GM21825 (cell line): Measurements from ENCODE around the gene ABHD15.

Experiments used
- ATAC-seq: cut with Tn5 transposase; IDR thresholded peaks from one replicate; pipeline ENCODE4 v1.9.1; 2021; ENCODE audit warnings: mild to moderate bottlenecking, moderate library complexity; ENCODE audit not compliant: unreplicated experiment

Gene ABHD15, protein sequence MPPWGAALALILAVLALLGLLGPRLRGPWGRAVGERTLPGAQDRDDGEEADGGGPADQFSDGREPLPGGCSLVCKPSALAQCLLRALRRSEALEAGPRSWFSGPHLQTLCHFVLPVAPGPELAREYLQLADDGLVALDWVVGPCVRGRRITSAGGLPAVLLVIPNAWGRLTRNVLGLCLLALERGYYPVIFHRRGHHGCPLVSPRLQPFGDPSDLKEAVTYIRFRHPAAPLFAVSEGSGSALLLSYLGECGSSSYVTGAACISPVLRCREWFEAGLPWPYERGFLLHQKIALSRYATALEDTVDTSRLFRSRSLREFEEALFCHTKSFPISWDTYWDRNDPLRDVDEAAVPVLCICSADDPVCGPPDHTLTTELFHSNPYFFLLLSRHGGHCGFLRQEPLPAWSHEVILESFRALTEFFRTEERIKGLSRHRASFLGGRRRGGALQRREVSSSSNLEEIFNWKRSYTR

DNA sequence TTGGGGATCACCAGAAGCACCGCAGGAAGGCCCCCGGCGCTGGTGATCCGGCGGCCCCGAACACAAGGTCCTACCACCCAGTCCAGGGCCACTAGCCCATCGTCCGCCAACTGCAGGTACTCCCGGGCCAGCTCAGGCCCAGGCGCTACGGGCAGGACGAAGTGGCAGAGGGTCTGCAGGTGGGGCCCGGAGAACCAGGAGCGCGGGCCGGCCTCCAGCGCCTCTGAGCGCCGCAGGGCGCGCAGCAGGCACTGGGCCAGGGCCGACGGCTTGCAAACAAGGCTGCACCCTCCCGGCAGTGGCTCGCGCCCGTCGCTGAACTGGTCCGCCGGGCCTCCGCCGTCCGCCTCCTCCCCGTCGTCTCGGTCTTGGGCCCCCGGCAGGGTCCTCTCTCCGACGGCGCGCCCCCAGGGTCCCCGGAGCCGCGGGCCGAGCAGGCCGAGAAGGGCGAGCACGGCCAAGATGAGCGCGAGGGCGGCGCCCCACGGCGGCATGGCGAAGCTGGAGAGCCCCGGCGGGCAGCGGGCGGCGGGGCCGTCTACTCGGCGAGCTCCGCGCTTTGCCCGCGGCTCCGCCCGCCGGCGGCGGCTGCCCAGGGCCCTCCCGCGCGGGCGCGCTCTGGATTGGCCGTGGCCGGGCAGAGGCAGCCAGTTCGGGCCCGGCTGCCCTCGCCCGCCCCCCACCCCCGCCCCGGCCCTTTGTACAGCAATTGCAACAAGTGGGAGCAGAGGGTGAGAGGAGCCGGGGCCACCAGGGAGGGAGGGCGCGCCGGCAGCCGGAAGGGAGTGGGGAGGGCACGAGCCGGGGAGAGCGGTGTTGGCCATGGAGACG is at the start of gene ABHD15:
TSS of gene ABHD15 (minus strand) at position 565 of the 831 bp plus-strand sequence. CDS start at position 494, 71 bp downstream.
- peak; percentile 21 for ATAC-seq

DNA sequence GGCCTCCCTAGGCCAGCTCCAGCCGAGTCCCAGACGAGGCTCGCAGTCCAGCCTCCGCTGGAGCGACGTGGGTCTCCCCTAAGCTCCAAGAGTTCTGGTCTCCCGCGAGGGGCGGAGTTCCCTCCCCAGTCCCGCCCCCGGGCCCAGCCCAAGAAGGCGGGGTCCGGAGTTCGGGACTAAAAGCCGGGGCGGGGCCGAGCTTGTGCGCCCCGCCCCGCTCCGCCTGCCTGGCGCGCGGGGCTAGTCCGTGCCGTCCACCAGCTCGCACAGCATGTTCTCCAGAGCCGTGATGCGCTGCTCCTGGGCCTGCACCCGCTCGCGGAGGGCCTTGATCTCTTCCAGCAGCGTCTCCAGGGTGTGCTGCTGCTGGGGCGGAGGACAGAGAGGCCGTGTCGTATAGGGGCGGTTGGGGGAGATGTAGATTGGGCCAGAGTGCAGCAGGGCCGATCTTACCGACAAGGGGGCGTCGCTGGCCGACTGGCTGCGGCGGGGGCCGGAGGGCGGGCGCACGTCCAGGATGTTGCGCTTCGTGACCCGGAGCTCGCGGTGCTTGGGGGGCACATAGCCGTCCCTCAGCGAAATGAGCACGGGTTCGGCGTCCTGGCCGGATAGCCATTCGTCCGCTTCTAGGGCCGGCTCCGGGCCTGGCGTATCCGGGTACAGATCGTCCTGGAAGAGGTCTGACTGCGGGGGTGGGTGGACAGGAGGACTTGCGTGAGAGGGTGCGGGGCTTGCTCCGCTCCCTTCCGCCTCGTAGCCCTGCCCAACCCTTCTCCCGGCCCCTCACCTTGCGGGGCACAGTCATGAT is 48.9 kb upstream of the ABHD15 start:
- peak; percentile 50 for ATAC-seq

DNA sequence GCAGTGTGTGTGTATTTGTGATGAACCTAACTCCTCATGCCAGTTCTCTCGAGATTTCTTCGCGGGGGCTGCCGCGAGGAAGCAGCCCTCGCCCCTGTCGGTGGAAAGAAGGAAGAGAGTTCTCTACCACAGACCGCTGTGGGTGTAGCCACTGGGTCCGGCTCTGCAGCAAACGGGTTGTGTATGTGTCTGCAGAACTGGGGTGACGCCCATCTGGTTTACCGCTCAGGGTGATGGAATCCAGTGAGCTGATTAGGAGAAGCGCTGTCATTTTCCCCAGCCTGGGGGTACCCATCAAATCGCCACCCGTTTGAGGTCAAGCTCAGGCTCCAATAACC is 48.2 kb upstream of the ABHD15 start:
- no peak for ATAC-seq

DNA sequence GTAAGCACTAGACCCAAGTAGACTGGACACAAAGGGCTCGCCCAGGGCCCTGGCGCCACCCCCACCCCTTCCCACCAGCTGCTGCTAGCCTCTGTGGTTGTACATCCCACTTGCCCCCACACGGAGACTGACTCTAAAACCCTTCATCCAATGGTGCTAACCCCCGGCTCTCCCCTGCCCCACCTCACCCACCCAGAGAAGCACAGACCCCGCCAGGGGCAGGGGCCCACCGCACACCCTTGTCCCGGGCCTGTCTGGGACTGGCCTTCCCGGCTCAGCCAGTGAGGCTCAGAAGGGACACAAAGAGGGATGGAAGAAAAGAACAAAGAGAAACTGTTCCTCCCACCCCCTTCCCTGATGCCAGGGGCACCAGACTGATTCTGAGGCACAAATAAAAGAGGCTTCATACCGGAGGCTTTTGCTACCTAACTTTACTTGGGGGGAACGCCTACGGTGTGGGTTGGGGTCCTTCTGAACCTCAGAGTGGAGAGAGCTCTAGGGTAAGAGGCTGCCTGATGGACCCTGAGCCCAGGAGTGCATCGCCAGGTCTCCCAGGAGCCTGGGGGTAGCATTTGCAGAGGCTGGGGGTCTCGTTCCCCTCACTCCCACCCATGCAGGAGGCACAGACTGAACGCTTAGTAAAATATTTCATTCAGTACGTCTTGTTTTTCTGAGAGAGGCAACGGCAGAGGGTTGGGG is 47.7 kb upstream of the ABHD15 start:
- ATAC-seq, result no peak

DNA sequence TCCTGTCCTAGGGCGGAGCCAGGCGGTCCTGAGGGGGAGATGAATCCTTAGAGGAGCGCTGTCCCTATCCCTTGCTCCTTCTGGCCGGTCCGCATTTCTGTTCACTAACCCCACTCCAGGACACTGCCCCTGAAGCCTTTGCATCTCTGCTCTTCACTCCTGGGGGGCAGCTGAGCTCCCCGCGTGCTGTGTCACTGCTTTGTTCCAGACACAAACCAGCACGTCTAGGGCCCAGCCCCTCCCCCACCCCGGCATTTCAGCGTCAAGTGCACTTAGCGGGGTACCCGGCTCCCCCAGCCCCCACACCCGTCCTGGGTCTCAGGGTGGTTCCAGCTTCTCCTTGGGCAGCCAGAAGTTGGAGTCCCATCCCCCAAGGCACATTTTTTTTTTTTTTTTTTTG is 47.0 kb upstream of the ABHD15 start:
- no peak for ATAC-seq

DNA sequence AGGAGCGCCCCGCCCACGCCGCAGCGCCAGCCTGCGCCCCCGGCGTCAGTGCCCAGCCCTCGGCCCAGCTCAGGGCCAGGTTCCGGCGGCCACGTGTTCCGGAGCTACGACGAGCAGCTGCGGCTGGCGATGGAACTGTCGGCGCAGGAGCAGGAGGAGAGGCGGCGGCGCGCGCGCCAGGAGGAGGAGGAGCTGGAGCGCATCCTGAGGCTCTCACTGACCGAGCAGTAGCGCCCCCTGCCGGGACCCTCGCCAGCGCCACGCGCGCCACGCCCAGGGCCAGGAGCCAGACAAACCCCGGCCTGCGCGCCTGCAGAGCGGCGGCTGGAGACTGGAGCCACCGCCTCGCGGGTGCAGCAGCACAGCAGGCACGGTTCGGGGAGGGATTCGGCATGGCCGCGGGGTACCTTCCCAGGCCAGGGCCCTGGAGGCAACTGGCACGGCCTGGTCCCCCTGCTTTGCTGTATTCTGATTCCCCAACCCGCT is 46.6 kb upstream of the ABHD15 start:
- ATAC-seq, result no peak

DNA sequence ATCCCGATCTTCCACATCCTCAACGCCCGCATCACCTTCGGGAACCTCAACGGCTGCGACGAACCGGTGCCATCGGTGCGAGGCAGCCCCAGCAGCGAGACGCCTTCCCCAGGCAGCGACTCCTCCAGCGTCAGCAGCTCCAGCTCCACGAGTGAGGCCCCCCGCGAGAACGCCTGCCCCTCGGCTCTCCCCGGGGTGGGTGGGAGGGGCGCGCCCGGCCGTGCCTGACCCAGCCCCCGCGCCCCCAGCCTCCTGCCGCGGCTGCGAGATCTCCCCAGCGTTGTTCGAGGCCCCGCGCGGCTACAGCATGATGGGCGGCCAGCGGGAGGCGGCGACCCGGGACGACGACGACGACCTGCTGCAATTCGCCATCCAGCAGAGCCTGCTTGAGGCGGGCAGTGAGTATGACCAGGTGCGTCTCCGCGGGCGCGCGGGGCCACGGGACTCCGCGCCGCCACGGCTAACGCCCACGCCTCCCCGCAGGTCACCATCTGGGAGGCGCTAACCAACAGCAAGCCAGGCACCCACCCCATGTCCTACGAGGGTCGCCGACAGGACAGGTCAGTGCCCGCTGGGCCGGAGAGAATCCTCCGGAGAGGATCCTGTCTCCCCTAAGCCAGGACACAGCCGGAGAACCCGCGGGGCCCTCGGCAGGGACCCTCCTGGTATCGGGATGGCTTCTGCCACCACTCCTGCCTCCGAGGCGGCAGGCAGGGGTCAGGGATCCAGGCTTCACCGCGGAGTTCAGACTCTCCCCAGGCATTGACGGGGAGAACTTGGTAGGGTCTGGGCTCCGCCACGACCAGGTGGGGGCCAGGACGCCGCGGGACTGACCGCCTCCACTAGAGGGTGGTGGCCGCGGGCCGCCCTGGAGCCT is 45.8 kb upstream of the ABHD15 start:
- no peak for ATAC-seq

DNA sequence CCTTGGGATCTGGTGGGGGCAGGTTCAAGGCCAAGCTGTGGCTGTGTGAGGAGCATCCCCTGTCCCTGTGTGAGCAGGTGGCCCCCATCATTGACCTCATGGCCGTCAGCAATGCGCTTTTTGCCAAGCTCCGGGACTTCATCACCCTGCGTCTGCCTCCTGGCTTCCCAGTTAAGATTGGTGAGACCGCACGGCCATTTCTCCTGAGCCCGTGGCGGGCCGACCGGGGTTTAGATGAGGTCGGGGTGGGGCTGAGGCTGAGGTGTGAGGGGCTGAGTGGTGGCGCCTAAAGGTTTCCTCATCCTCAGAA is 45.2 kb upstream of the ABHD15 start:
- ATAC-seq, result no peak

DNA sequence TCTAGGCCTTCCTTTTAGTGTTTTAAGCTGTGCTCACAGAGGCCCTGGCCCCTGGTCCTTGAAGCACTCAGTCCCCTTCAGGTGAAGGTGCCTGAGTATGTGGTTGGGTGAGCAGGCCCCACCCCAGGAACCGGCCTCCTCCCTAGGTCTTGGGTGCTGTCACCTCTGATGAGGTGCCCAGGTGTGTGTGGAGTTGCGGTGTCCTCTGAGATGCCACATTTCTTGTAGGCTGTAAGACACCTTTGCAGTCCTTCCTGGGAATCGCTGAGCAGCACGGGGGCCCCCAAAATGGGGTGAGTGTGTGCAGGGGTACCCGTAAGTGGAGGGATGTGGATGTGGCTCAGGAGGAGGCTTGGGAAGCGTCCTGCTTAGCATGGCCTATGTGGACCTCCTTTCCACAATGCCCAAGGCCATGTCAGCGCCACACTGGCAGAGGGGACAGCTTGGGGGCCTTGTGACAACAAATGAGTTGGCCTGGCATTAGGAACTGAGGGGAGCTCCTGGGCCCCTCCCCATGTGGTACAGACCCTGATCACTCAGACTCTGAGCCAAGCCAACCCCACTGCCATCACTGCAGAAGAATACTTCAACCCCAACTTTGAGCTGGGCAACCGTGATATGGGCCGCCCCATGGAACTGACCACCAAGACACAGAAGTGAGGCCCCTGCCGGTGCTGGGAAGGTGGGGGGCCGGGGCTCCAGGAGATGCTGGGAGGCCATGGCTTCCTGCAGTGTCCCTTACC is 44.7 kb upstream of the ABHD15 start:
- ATAC-seq, result no peak

DNA sequence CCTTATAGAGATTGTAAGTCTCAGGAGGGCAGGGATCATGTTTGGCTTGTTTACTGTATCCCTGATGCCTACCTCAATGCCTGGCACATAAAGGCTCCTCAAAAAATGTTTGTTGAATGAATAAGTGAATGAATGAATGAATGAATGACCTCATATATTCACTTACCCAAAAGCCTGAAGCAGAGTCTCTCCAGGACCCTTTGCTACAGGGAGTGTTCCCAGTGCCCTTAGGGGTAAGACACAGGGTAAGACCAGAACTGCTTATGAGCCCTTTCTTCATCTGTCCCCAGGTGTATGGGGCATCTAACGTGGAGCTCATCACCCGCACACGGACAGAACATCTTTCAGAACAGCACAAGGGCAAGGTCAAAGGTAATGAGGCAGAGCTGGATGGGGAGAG is 43.6 kb upstream of the ABHD15 start:
- ATAC-seq, result no peak

DNA sequence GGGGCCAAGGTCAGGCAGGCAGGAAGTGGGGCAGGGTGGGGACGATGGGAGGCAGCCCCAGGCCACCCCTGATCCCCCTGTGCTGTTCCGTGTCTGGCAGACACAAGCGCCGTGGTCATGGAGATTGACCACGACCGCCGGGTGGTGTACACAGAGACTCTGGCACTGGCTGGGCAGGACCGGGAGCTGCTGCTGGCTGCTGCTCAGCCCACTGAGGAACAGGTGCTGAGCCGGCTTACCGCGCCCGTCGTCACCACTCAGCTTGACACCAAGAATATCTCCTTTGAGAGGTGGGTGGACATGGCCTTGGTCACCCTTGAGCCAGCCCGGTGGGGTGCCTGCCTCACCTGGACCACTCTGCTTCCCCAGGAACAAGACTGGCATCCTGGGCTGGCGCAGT is 42.1 kb upstream of the ABHD15 start:
- ATAC-seq, result no peak

DNA sequence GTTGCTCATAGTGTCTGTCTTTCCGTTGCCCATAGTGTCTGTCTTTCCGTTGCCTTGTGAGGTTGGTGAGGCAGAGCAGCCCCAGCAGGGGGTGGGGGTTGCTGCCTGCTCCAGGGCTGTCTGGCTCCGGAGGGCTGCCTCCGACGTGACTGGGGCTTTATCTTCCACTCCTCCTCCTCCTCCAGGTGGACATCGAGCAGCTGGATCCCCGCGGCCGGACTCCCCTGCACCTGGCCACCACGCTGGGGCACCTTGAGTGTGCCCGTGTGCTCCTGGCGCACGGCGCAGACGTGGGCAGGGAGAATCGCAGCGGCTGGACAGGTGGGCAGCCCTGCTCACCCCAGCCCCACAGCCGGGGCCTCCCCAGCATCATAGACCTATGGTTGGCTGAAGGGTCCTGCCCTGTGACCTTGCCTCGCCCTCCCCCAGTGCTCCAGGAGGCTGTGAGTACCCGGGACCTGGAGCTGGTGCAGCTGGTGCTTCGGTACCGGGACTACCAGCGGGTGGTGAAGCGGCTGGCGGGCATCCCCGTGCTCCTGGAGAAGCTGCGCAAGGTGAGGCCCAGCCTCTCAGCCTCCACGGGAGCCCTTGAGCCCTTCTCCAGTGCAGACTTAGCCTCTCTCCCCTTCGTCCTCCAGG is 40.8 kb upstream of the ABHD15 start:
- ATAC-seq, result no peak

DNA sequence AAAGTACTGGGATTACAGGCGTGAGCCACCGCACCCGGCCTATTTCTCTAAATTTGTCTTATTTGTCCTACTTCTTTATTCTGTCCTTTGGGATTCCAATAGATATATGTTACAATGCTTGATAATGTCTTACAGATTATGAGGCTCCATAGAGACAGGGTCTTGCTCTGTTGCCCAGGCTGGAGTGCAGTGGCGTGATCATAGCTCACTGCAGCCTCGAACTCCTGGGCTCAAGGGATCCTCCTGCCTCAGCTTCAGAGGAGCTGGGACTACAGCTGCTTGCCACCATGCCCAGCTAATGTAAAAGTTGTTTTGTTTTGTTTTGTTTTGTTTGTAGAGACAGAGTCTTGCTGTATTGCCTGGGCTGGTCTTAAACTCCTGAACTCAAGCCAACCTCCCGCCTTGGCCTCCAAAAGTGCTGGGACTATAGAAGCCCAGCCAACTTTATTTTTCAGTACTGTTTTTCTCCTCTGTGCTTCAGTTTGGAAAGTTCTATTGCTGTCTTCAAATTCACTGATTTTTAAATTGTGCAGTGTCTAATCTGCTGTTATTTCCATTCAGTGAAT is 36.4 kb upstream of the ABHD15 start:
- ATAC-seq, result no peak

DNA sequence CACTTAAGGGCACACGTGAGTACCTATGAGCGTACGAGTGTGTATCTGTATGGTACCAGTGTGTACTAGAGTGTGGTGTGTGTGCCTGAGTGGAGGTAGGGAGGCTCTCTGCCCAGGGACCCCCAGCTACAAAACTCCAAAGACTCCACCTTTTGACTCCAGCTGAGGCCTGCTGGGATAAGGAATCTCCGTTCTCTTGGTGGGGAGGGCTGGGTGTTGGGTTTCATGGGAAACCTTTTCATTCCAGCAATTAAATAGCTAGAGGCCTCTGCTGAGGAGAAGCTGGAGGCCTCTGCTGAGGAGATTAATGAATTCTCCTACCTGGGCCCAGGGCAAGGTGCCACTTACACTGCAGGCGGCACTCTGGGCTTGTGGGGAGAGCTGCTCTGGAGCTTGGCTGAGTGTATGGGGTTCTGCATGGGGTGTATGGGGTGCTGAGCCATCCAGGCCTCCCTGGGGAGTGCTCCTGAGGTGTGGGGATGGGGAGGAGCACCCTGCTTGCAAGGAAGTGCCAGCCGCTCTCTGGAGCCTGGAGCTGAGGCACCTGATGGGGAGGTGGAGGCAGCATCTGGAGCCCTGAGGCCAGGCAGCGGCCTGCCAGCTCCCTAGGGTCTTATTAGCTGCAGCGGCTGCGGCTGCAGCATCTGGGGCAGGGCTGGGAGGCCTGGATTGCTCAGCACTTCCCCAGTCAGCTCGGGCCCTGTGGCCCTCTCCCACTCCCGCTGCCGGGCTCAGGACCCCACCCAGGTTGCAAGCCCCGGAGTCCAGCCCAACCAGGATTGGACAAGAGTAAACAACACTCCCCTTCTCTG is 30.7 kb upstream of the ABHD15 start:
- no peak for ATAC-seq

DNA sequence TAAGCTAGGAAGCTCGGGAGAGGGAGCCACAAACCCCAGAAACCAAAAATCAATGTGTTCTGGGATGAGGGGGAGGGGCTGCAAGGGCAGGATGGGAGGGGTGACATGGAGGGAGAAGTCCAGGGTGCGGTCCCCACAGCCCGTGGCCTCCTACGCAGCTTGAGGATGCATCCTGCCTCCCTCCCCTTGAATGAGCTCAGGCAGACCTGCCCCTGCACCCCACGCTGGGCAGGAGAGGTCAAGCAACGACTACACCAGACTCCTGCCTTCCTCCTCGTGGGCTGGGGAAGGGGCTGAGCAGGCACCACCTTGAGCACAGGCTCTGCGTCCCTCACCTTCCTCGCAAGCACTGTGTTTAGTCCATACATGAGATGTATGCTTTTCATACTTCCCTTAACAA is 30.0 kb upstream of the ABHD15 start:
- no peak for ATAC-seq

DNA sequence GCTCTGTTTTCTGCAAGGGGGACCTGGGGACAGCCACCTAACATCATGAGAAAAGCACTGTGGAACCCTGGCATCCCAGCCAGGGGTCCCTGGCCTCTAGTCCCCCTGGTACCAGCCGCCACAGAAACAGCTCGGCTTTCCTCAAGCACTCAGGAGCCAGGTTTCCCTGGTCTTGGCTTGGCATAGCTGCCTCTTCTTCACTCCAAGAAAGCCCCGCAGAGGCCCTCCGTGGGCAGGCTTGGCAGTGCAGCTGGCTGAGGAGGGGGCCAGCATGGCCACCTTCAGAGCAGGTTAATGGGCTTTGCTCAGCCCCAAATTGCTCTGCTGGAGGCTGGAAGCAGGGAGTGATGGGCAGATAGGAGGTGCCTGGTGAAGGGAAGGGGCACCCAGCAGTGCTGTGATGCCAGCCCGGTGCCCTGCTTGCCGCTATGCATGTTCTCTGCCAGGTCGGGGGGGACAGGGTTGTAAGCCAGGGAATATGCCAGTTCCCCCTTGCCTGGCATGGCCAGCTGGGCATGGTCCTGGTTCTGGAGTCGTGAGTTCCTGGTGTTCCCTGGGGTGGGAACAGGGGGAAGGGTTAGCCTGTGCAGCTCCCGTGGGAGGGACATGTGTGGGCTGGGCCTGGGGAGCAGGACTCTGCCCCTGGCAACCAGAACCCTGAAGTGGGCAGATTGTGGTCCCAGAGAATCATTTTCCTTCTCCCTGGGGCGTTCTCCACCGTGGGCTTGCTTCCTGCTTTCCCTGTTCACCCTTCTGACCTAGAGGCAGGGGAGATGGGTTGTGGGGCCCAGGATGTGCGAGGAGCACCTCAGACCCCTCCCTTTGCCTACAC is 29.3 kb upstream of the ABHD15 start:
- no peak for ATAC-seq
